ENCODE data around the gene LSG1.

DNA sequence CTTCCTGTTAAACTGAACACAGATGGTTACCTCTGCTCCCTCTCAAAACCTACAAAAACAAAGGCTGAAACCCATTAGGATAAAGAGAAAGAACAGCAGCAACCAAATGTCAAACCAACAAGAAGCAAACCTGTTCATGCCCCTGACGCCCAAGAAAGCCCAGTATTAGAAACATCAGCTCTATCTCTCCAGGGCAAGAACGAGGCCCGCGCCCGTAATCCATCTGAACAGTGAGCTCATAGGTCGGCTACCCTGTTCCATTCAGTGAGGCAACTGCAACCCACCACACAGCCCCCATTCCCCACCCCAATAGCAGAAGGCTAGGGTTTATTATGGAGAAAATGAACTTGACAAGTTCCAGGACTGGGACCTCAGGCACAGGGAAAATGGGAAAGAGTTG, 10.0 kb downstream of the LSG1 start:
- TF ChIP-seq HDGF (IDR thresholded peaks at IDR 0.05) (no peak), NR2F6 (CRISPR knock-in tag; IDR thresholded peaks at IDR 0.05) (no peak), TAF1 (IDR thresholded peaks at IDR 0.05; ENCODE audit: control insufficient read depth, extremely low read depth, insufficient read depth, low read length, severe bottlenecking) (no peak), POLR2A (conservative IDR thresholded peaks at IDR 0.05) (no peak), ATF7 (IDR thresholded peaks at IDR 0.05) (no peak), HDAC2 (IDR thresholded peaks at IDR 0.05) (no peak), RFX5 (IDR thresholded peaks at IDR 0.05; ENCODE audit: low read depth, low read length) (no peak), ZNF644 (tag; IDR thresholded peaks at IDR 0.05; ENCODE audit: low read depth) (no peak)
- TF ChIP-seq, protein P1, sequence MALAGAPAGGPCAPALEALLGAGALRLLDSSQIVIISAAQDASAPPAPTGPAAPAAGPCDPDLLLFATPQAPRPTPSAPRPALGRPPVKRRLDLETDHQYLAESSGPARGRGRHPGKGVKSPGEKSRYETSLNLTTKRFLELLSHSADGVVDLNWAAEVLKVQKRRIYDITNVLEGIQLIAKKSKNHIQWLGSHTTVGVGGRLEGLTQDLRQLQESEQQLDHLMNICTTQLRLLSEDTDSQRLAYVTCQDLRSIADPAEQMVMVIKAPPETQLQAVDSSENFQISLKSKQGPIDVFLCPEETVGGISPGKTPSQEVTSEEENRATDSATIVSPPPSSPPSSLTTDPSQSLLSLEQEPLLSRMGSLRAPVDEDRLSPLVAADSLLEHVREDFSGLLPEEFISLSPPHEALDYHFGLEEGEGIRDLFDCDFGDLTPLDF (CRISPR knock-in tag; IDR thresholded peaks at IDR 0.05): no peak
- TF ChIP-seq, protein P2, sequence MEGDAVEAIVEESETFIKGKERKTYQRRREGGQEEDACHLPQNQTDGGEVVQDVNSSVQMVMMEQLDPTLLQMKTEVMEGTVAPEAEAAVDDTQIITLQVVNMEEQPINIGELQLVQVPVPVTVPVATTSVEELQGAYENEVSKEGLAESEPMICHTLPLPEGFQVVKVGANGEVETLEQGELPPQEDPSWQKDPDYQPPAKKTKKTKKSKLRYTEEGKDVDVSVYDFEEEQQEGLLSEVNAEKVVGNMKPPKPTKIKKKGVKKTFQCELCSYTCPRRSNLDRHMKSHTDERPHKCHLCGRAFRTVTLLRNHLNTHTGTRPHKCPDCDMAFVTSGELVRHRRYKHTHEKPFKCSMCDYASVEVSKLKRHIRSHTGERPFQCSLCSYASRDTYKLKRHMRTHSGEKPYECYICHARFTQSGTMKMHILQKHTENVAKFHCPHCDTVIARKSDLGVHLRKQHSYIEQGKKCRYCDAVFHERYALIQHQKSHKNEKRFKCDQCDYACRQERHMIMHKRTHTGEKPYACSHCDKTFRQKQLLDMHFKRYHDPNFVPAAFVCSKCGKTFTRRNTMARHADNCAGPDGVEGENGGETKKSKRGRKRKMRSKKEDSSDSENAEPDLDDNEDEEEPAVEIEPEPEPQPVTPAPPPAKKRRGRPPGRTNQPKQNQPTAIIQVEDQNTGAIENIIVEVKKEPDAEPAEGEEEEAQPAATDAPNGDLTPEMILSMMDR (IDR thresholded peaks at IDR 0.05 in 2 of 3, conservative IDR thresholded peaks at IDR 0.05 in 1 of 3; ENCODE audit: insufficient read depth in 2 of 3, low read depth in 1 of 3, low read length in 3 of 3): no peak

Measured in K562 (cell line).